B cell (primary cell): ENCODE data around the gene PLEKHH1. TPM values are rescaled to one million over a fixed set of nuclear protein-coding genes. Genes with fewer than 3 reads are reported as not detected.
"Not testable (repeated sequence)": the region's sequence is repeated elsewhere in the genome, so short reads cannot be mapped to it uniquely, and the experiment has no call there.

Experiments
- ATAC-seq: fragments of 200-7000 bp; cut with Tn5 transposase; one replicate; pipeline ENCODE4 v1.10.0; 2021; ENCODE audit warnings: low read depth, mild to moderate bottlenecking, moderate number of reproducible peaks, moderate library complexity
- CTCF ChIA-PET: fragments of 350-600 bp; sonication (Branson Sonifier 250); formaldehyde crosslinking; loops from one replicate; lab custom pipeline; 2021; ENCODE audit warnings: antibody characterized with exemption, inconsistent platforms; lab: Charles Lee
- POLR2A ChIA-PET: fragments of 350-600 bp; sonication (Branson Sonifier 250); formaldehyde crosslinking; loops from one replicate; lab custom pipeline; 2021; ENCODE audit warnings: antibody characterized with exemption; lab: Charles Lee
- DNase-seq: peaks from one replicate; pipeline ENCODE4 v3.0.0; 2013
- H2AFZ ChIP-seq: 2 replicates; pipeline ENCODE4 v1.6.1; 2012; ENCODE audit warnings: mild to moderate bottlenecking, low read depth, low read length; ENCODE audit not compliant: insufficient read depth, poor library complexity, severe bottlenecking
- H3K27ac ChIP-seq, 2 donors: 1 replicate in 1 of 2; 2 replicates in 1 of 2; pipeline ENCODE4 v1.5.1; 2012 to 2013; ENCODE audit warnings: low read length in 2 of 2, mild to moderate bottlenecking in 2 of 2, moderate library complexity in 1 of 2
- H3K27me3 ChIP-seq, 4 experiments: fragments of 200-600 bp in 1 of 4; sonication (generic) in 1 of 4; replicated peaks in 1 of 4; 1 replicate in 2 of 4; 2 replicates in 2 of 4; pipeline versions ENCODE4 v1.6.1 to v1.7.0; 2013 to 2016; ENCODE audit warnings: low read length in 3 of 4, mild to moderate bottlenecking in 2 of 4, mixed read lengths in 1 of 4, moderate library complexity in 1 of 4; ENCODE audit not compliant: insufficient read depth in 4 of 4, control insufficient read depth in 3 of 4; ENCODE audit errors: control extremely low read depth in 1 of 4
- H3K36me3 ChIP-seq, 2 experiments: replicated peaks in 1 of 2; 1 replicate in 1 of 2; 2 replicates in 1 of 2; pipeline versions ENCODE4 v1.6.1 to v1.7.1; 2013; ENCODE audit warnings: low read length in 1 of 2; ENCODE audit not compliant: insufficient read depth in 2 of 2, control insufficient read depth in 1 of 2; ENCODE audit errors: control extremely low read depth in 1 of 2, extremely low read depth in 1 of 2
- H3K4me1 ChIP-seq, 2 donors: fragments of 200-600 bp in 1 of 2; sonication (generic) in 1 of 2; 1 replicate in 1 of 2; 2 replicates in 1 of 2; pipeline versions ENCODE4 v1.5.1 to v1.6.1; 2013 to 2017; ENCODE audit warnings: low read length in 2 of 2; ENCODE audit not compliant: control insufficient read depth in 2 of 2, insufficient read depth in 2 of 2
- H3K4me2 ChIP-seq: replicated peaks from 2 replicates; pipeline ENCODE3; 2012; ENCODE audit warnings: mild to moderate bottlenecking, low read depth, low read length; ENCODE audit not compliant: poor library complexity, severe bottlenecking
- H3K4me3 ChIP-seq, 5 experiments: fragments of 200-600 bp in 1 of 5; sonication (generic) in 1 of 5; 1 replicate in 3 of 5; 2 replicates in 2 of 5; pipeline versions ENCODE4 v1.5.1 to v1.7.0; 2011 to 2016; ENCODE audit warnings: low read length in 4 of 5, mild to moderate bottlenecking in 4 of 5, low read depth in 2 of 5, control low read depth in 1 of 5, moderate library complexity in 1 of 5; ENCODE audit not compliant: insufficient read depth in 1 of 5; ENCODE audit errors: control extremely low read depth in 1 of 5, extremely low read depth in 1 of 5
- H3K79me2 ChIP-seq: fragments of 200-600 bp; sonication (generic); one replicate; pipeline ENCODE4 v1.6.0; 2016; ENCODE audit warnings: low read length; ENCODE audit not compliant: control insufficient read depth, insufficient read depth
- H3K9ac ChIP-seq: fragments of 200-600 bp; sonication (generic); 2 replicates; pipeline ENCODE4 v1.6.1; 2017; ENCODE audit warnings: mild to moderate bottlenecking, low read length, moderate library complexity
- H3K9me3 ChIP-seq, 3 donors: one replicate each; pipeline versions ENCODE4 v1.6.1 to v1.7.1; 2013; ENCODE audit warnings: low read length in 2 of 3; ENCODE audit not compliant: control insufficient read depth in 2 of 3, insufficient read depth in 1 of 3; ENCODE audit errors: control extremely low read depth in 1 of 3
- H4K20me1 ChIP-seq: 2 replicates; pipeline ENCODE4 v1.6.0; 2012; ENCODE audit warnings: mild to moderate bottlenecking, low read length; ENCODE audit not compliant: insufficient read depth, control insufficient read depth, poor library complexity, severe bottlenecking
- H3K27ac Mint-ChIP-seq: one replicate; pipeline ENCODE4 v1.8.0; 2021; ENCODE audit warnings: mixed read lengths
- H3K27me3 Mint-ChIP-seq: one replicate; pipeline ENCODE4 v1.8.0; 2021; ENCODE audit warnings: mixed read lengths
- H3K4me1 Mint-ChIP-seq: one replicate; pipeline ENCODE4 v1.8.0; 2021; ENCODE audit warnings: mixed read lengths
- H3K4me3 Mint-ChIP-seq: one replicate; pipeline ENCODE4 v1.8.0; 2021; ENCODE audit warnings: mixed read lengths
- H3K9me3 Mint-ChIP-seq: one replicate; pipeline ENCODE4 v1.8.0; 2022; ENCODE audit warnings: mixed read lengths; ENCODE audit not compliant: insufficient read depth
- CTCF ChIP-seq: fragments of 200-600 bp; IDR thresholded peaks from one replicate; pipeline ENCODE4 v1.8.0; 2022; ENCODE audit warnings: antibody characterized with exemption, mild to moderate bottlenecking
- EZH2 ChIP-seq: IDR thresholded peaks from 2 replicates; pipeline ENCODE4 v1.6.1; 2012; ENCODE audit warnings: borderline replicate concordance, low read depth, mild to moderate bottlenecking, moderate library complexity, low read length; ENCODE audit not compliant: insufficient read depth, poor library complexity, severe bottlenecking
- WGBS: methylation state at CpG from one replicate; pipeline ENCODE4 v1.1.5; 2013; ENCODE audit warnings: missing lambda C conversion rate; ENCODE audit not compliant: insufficient coverage; 5-methylcytosine and 5-hydroxymethylcytosine counted together
- intact Hi-C: fragments of 100-400 bp; cut with micrococcal nuclease; formaldehyde crosslinking; loops from one replicate; pipeline ENCODE4 v1.10.0; 2022
- polyA plus RNA-seq: library from polyadenylated mRNA; depleted of rRNA; stranded (reverse); fragments of >200 nt; gene quantifications from 2 replicates; pipeline ENCODE4 v1.2.3, GENCODE V29; 2012
- total RNA-seq, 2 donors: library from RNA; stranded (reverse); fragments of 120-200 nt in 1 of 2; gene quantifications; 1 replicate in 1 of 2; 2 replicates in 1 of 2; pipeline versions ENCODE4 v1.2.3 to v1.2.4, GENCODE V29; 2013 to 2022

The PLEKHH1 gene
- total and polyA plus RNA-seq, 2 donors (not counting 1 experiment from before 2014, with no cell fraction given): 0.17 to 0.37 TPM

- ChIA-PET POLR2A (no interaction called here), CTCF (interaction anchor here (0.7 to 24.8 kb wide), 9 partner anchors 10 to 251 kb away, joined by 3 to 863 read pairs (median 15); partner anchors contain the start of genes PIGH, RDH12 and VTI1B)
- Histone ChIP-seq H3K79me2 (no peaks in the 10 kb centered on the region), H3K4me2 (no peak overlapping the region), H2AFZ (no peak overlapping the region), H3K9me3 (no peaks in the 10 kb centered on the region), H3K9ac (no peak overlapping the region), H3K36me3 (peaks cover 0 to 30% of the 10 kb centered on the region in 2 experiments), H4K20me1 (no peaks in the 10 kb centered on the region), H3K27me3 (no peaks in the 10 kb centered on the region), H3K4me1 (no peaks in the 10 kb centered on the region), H3K4me3 (no peak overlapping the region), H3K27ac (peak overlapping the region; percentile 12 to 18)
- TF ChIP-seq CTCF: no peak
- TF ChIP-seq EZH2: no peak
- no peak for DNase-seq
- peak overlapping the region; percentile 16 for H3K27ac Mint-ChIP-seq
- H3K4me1 Mint-ChIP-seq: peaks cover 6% of the 10 kb centered on the region
- no peak overlapping the region for H3K4me3 Mint-ChIP-seq
- WGBS: 100% methylated on average over 2 of the region's 4 CpGs
- ATAC-seq: no peak
- no peaks in the 10 kb centered on the region for H3K9me3 Mint-ChIP-seq
- H3K27me3 Mint-ChIP-seq: no peaks in the 10 kb centered on the region
- intact Hi-C loops: no loop called here
Measured at GRCh38 chr14:67586369-67586768, 53.3 kb downstream of the PLEKHH1 start.

- Histone ChIP-seq H3K4me2 (no peak overlapping the region), H3K9me3 (no peaks in the 10 kb centered on the region), H3K27me3 (no peaks in the 10 kb centered on the region), H4K20me1 (no peaks in the 10 kb centered on the region), H3K9ac (no peak overlapping the region), H3K27ac (no peak overlapping the region), H3K4me1 (no peaks in the 10 kb centered on the region), H3K79me2 (no peaks in the 10 kb centered on the region), H3K36me3 (peaks cover 3 to 51% of the 10 kb centered on the region in 2 experiments), H3K4me3 (no peak overlapping the region), H2AFZ (no peak overlapping the region)
- ATAC-seq (no peak), DNase-seq (no peak)
- no CpG with 5 or more reads among the region's 2 CpGs for WGBS
- Mint-ChIP-seq H3K9me3 (no peaks in the 10 kb centered on the region), H3K27me3 (no peaks in the 10 kb centered on the region), H3K27ac (no peak overlapping the region), H3K4me1 (peaks cover 6% of the 10 kb centered on the region), H3K4me3 (no peak overlapping the region)
- CTCF ChIA-PET: interaction anchor here (0.7 to 24.8 kb wide), 7 partner anchors 18 to 164 kb away, joined by 3 to 863 read pairs (median 5); partner anchors contain the start of gene RDH12
- POLR2A ChIA-PET: no interaction called here
- TF ChIP-seq EZH2: no peak
- TF ChIP-seq CTCF: no peak
- intact Hi-C loops: no loop called here
Measured at GRCh38 chr14:67589204-67589770, 56.2 kb downstream of the PLEKHH1 start.

GRCh38 chr14:67593650-67594049 lies 60.6 kb downstream of the PLEKHH1 start:
- H3K9ac ChIP-seq, DNase-seq, intact Hi-C loops, H3K4me3 ChIP-seq, H3K9me3 ChIP-seq, H3K27ac ChIP-seq, H3K27me3 ChIP-seq, H3K9me3 Mint-ChIP-seq, H3K4me2 ChIP-seq, H3K4me1 ChIP-seq, ATAC-seq, H2AFZ ChIP-seq, POLR2A ChIA-PET, H3K27me3 Mint-ChIP-seq, H3K4me3 Mint-ChIP-seq, H3K27ac Mint-ChIP-seq: not testable (repeated sequence)
- H4K20me1 ChIP-seq: peaks cover 12% of the 10 kb centered on the region
- WGBS: no CpG with 5 or more reads among the region's 1 CpG
- peaks cover 3 to 50% of the 10 kb centered on the region in 2 experiments for H3K36me3 ChIP-seq
- peaks cover 23% of the 10 kb centered on the region for H3K79me2 ChIP-seq
- peaks cover 15% of the 10 kb centered on the region for H3K4me1 Mint-ChIP-seq
- CTCF ChIA-PET: interaction anchor here (0.8 to 0.9 kb wide), 2 partner anchors 9 to 106 kb away, joined by 3 read pairs; no protein-coding TSS in a partner anchor
